H9 (cell line): ENCODE results near the gene LHFPL2. TPM values are rescaled to one million over a fixed set of nuclear protein-coding genes. Genes with fewer than 3 reads are reported as not detected.

Experiments
- DNase-seq: peaks from one replicate; pipeline ENCODE4 v3.0.0-alpha.2; 2017
- H2AFZ ChIP-seq: one replicate; pipeline ENCODE4 v1.6.1; 2013; ENCODE audit warnings: mild to moderate bottlenecking, low read length, control low read depth, moderate library complexity
- H2AK5ac ChIP-seq: 2 replicates; pipeline ENCODE4 v1.6.1; 2013; ENCODE audit warnings: low read length, control low read depth, mixed read lengths; ENCODE audit not compliant: insufficient read length
- H2BK120ac ChIP-seq: one replicate; pipeline ENCODE4 v1.6.1; 2013; ENCODE audit warnings: low read depth, mild to moderate bottlenecking, low read length, control low read depth, inconsistent platforms; ENCODE audit not compliant: poor library complexity, severe bottlenecking
- H2BK12ac ChIP-seq: 2 replicates; pipeline ENCODE4 v1.6.1; 2013; ENCODE audit warnings: low read length, control low read depth, mixed read lengths, low read depth; ENCODE audit not compliant: insufficient read length
- H2BK15ac ChIP-seq: 2 replicates; pipeline ENCODE4 v1.6.1; 2013; ENCODE audit warnings: low read depth, low read length, control low read depth
- H2BK20ac ChIP-seq: one replicate; pipeline ENCODE4 v1.6.1; 2013; ENCODE audit warnings: low read depth, mild to moderate bottlenecking, low read length, control low read depth, inconsistent platforms; ENCODE audit not compliant: poor library complexity, severe bottlenecking
- H2BK5ac ChIP-seq: 2 replicates; pipeline ENCODE4 v1.6.1; 2013; ENCODE audit warnings: low read length, control low read depth, mixed read lengths; ENCODE audit not compliant: insufficient read length
- H3K14ac ChIP-seq: 2 replicates; pipeline ENCODE4 v1.6.1; 2013; ENCODE audit warnings: low read length, control low read depth; ENCODE audit not compliant: insufficient read depth
- H3K18ac ChIP-seq: 2 replicates; pipeline ENCODE4 v1.6.1; 2013; ENCODE audit warnings: low read depth, mild to moderate bottlenecking, mixed read lengths, low read length, control low read depth; ENCODE audit not compliant: insufficient read length
- H3K23ac ChIP-seq: 2 replicates; pipeline ENCODE4 v1.6.1; 2013; ENCODE audit warnings: low read length, control low read depth, mixed read lengths, low read depth; ENCODE audit not compliant: insufficient read length
- H3K23me2 ChIP-seq: 2 replicates; pipeline ENCODE4 v1.6.1; 2013; ENCODE audit warnings: low read depth, mild to moderate bottlenecking, mixed read lengths, low read length, control low read depth; ENCODE audit not compliant: insufficient read length, poor library complexity, severe bottlenecking
- H3K27ac ChIP-seq: 2 replicates; pipeline ENCODE4 v1.5.1; 2013; ENCODE audit warnings: low read length, control low read depth, mixed read lengths, low read depth; ENCODE audit not compliant: insufficient read length
- H3K27me3 ChIP-seq: 2 replicates; pipeline ENCODE4 v1.6.1; 2013; ENCODE audit warnings: low read length, control low read depth, inconsistent platforms; ENCODE audit not compliant: insufficient read depth
- H3K4ac ChIP-seq: 2 replicates; pipeline ENCODE4 v1.6.1; 2013; ENCODE audit warnings: low read depth, mild to moderate bottlenecking, control low read depth, inconsistent platforms, low read length, moderate library complexity
- H3K4me1 ChIP-seq: 2 replicates; pipeline ENCODE4 v1.6.1; 2013; ENCODE audit warnings: low read length, control low read depth, inconsistent platforms; ENCODE audit not compliant: insufficient read depth
- H3K4me2 ChIP-seq: 2 replicates; pipeline ENCODE4 v1.6.1; 2013; ENCODE audit warnings: low read length, control low read depth, mixed read lengths; ENCODE audit not compliant: insufficient read length, insufficient read depth
- H3K56ac ChIP-seq: 2 replicates; pipeline ENCODE4 v1.6.1; 2013; ENCODE audit warnings: low read depth, mild to moderate bottlenecking, mixed read lengths, low read length, control low read depth; ENCODE audit not compliant: insufficient read length
- H3K79me1 ChIP-seq: 2 replicates; pipeline ENCODE4 v1.6.1; 2013; ENCODE audit warnings: low read depth, mild to moderate bottlenecking, moderate library complexity, low read length, control low read depth, inconsistent platforms; ENCODE audit not compliant: insufficient read depth, poor library complexity, severe bottlenecking
- H3K79me2 ChIP-seq: 2 replicates; pipeline ENCODE4 v1.6.1; 2013; ENCODE audit warnings: low read length, control low read depth, inconsistent platforms; ENCODE audit not compliant: insufficient read depth
- H3K9ac ChIP-seq: 2 replicates; pipeline ENCODE4 v1.6.1; 2013; ENCODE audit warnings: low read length, control low read depth, mixed read lengths; ENCODE audit not compliant: insufficient read length; ENCODE audit errors: extremely low read depth
- H3K9me3 ChIP-seq: one replicate; pipeline ENCODE4 v1.6.1; 2013; ENCODE audit warnings: low read depth, low read length, inconsistent platforms; ENCODE audit not compliant: control insufficient read depth
- H3T11ph ChIP-seq: one replicate; pipeline ENCODE4 v1.6.1; 2013; ENCODE audit warnings: mild to moderate bottlenecking, low read length, control low read depth, inconsistent platforms
- H4K20me1 ChIP-seq: one replicate; pipeline ENCODE4 v1.6.1; 2013; ENCODE audit not compliant: control insufficient read depth, insufficient read length, insufficient read depth
- H4K5ac ChIP-seq: 2 replicates; pipeline ENCODE4 v1.6.1; 2013; ENCODE audit warnings: low read depth, mild to moderate bottlenecking, mixed read lengths, low read length, control low read depth; ENCODE audit not compliant: insufficient read length
- H4K8ac ChIP-seq: replicated peaks from 2 replicates; pipeline ENCODE4 v1.6.1; 2013; ENCODE audit warnings: low read length, control low read depth, mixed read lengths, low read depth; ENCODE audit not compliant: insufficient read length
- H4K91ac ChIP-seq: 2 replicates; pipeline ENCODE4 v1.6.1; 2013; ENCODE audit warnings: low read depth, mild to moderate bottlenecking, moderate library complexity, mixed read lengths, low read length, control low read depth; ENCODE audit not compliant: insufficient read length
- H3K27ac Mint-ChIP-seq, 3 experiments: 2 replicates in 2 of 3; 3 replicates in 1 of 3; pipeline ENCODE4 v1.8.0; 2020 to 2021; ENCODE audit warnings: mixed read lengths in 3 of 3, mild to moderate bottlenecking in 1 of 3, moderate library complexity in 1 of 3
- H3K27me3 Mint-ChIP-seq: 2 replicates; pipeline ENCODE4 v1.8.0; 2021; ENCODE audit warnings: low read depth, mild to moderate bottlenecking, moderate library complexity, mixed read lengths
- H3K36me3 Mint-ChIP-seq, 3 experiments: 2 replicates in 2 of 3; 3 replicates in 1 of 3; pipeline ENCODE4 v1.8.0; 2020 to 2021; ENCODE audit warnings: low read depth in 3 of 3, mixed read lengths in 3 of 3; ENCODE audit not compliant: insufficient read depth in 1 of 3
- H3K4me1 Mint-ChIP-seq, 2 experiments: 2 replicates each; pipeline ENCODE4 v1.8.0; 2020; ENCODE audit warnings: mixed read lengths in 2 of 2
- H3K4me3 Mint-ChIP-seq, 2 experiments: 2 replicates in 1 of 2; 3 replicates in 1 of 2; pipeline ENCODE4 v1.8.0; 2020 to 2021; ENCODE audit warnings: mild to moderate bottlenecking in 2 of 2, mixed read lengths in 2 of 2, moderate library complexity in 1 of 2
- H3K9me3 Mint-ChIP-seq, 2 experiments: 2 replicates in 1 of 2; 3 replicates in 1 of 2; pipeline ENCODE4 v1.8.0; 2020; ENCODE audit warnings: mild to moderate bottlenecking in 2 of 2, mixed read lengths in 2 of 2, moderate library complexity in 1 of 2
- WGBS: extraction: QIAGEN DNeasy Blood & Tissue Kit; methylation state at CpG from one replicate; pipeline ENCODE4 v1.1.7; 2013; ENCODE audit warnings: missing lambda C conversion rate, low lambda C conversion rate, mixed read lengths; ENCODE audit not compliant: insufficient read length; ENCODE audit errors: extremely low coverage; 5-methylcytosine and 5-hydroxymethylcytosine counted together
- total RNA-seq: library from RNA; stranded (reverse); gene quantifications from 2 replicates; pipeline ENCODE4 v1.2.1, GENCODE V29; 2021
- TF ChIP-seq, protein P1 (sequence below): fragments of 200-600 bp; sonication (generic); conservative IDR thresholded peaks from 3 replicates; pipeline ENCODE4 v1.8.0; 2021; ENCODE audit warnings: antibody characterized with exemption, mild to moderate bottlenecking

LHFPL2 gene
- total RNA-seq, 1 experiment from 2014 or later: 26.3 TPM

DNA sequence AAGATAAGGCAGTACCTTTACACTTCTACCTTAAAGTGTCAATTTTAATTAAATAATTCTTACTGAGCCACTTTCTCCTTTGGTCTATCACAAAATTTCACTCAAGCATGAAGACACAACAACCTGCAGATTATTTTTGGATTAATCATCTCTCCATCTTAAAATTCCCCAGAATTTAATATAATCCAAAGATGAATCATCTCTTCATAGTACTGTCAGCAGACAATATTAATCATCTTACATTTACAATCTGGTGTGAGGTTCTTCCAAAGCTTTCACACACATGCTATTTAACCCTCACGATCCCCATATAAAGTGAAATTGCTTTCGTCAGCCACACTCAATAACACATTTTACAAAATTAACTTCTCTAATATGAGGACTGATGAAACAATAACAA, 43.0 kb downstream of the LHFPL2 start:
- Histone ChIP-seq H3K14ac (no peak overlapping the region), H3K9ac (no peak overlapping the region), H4K91ac (no peak overlapping the region), H2BK12ac (no peak overlapping the region), H2BK15ac (no peak overlapping the region), H3T11ph (no peak overlapping the region), H2BK5ac (no peak overlapping the region), H3K4me2 (no peak overlapping the region), H3K9me3 (no peaks in the 10 kb centered on the region), H3K4me1 (peaks cover 4% of the 10 kb centered on the region; the same call in 1 of the 2 replicates), H3K56ac (no peak overlapping the region), H3K27me3 (no peaks in the 10 kb centered on the region), H3K79me1 (peaks cover 3% of the 10 kb centered on the region), H4K20me1 (no peaks in the 10 kb centered on the region), H2BK120ac (no peak overlapping the region), H2BK20ac (no peak overlapping the region), H3K4ac (no peak overlapping the region), H4K5ac (no peak overlapping the region), H3K23me2 (no peaks in the 10 kb centered on the region), H2AK5ac (no peak overlapping the region), H4K8ac (no peak overlapping the region), H3K18ac (no peak overlapping the region), H3K79me2 (0 out of 2 replicates have a peak, but pooled peaks cover 2% of the 10 kb centered on the region), H2AFZ (no peak overlapping the region), H3K23ac (no peak overlapping the region), H3K27ac (no peak overlapping the region)
- H3K27ac Mint-ChIP-seq: no peak overlapping the region
- no peaks in the 10 kb centered on the region for H3K9me3 Mint-ChIP-seq
- no peak for DNase-seq
- TF ChIP-seq, protein P1, sequence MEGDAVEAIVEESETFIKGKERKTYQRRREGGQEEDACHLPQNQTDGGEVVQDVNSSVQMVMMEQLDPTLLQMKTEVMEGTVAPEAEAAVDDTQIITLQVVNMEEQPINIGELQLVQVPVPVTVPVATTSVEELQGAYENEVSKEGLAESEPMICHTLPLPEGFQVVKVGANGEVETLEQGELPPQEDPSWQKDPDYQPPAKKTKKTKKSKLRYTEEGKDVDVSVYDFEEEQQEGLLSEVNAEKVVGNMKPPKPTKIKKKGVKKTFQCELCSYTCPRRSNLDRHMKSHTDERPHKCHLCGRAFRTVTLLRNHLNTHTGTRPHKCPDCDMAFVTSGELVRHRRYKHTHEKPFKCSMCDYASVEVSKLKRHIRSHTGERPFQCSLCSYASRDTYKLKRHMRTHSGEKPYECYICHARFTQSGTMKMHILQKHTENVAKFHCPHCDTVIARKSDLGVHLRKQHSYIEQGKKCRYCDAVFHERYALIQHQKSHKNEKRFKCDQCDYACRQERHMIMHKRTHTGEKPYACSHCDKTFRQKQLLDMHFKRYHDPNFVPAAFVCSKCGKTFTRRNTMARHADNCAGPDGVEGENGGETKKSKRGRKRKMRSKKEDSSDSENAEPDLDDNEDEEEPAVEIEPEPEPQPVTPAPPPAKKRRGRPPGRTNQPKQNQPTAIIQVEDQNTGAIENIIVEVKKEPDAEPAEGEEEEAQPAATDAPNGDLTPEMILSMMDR: no peak
- H3K27me3 Mint-ChIP-seq: no peaks in the 10 kb centered on the region
- peaks cover 11 to 22% (median 14%) of the 10 kb centered on the region in 3 experiments for H3K36me3 Mint-ChIP-seq
- peaks cover 4 to 9% of the 10 kb centered on the region in 2 experiments for H3K4me1 Mint-ChIP-seq
- WGBS: 100% methylated on average over 2 of the region's 2 CpGs
- H3K4me3 Mint-ChIP-seq: no peak overlapping the region
